Measurements from ENCODE around the gene PHLDA2. TPM values are rescaled to one million over a fixed set of nuclear protein-coding genes. Genes with fewer than 3 reads are reported as not detected.
A peak's percentile ranks its signal among the peaks of the same experiment; 100 is the strongest.

The PHLDA2 gene
- total and polyA plus RNA-seq, 2 donors (not counting 3 experiments of a cell fraction or from before 2014, with no cell fraction given): 38.5 to 44.5 TPM

DNA sequence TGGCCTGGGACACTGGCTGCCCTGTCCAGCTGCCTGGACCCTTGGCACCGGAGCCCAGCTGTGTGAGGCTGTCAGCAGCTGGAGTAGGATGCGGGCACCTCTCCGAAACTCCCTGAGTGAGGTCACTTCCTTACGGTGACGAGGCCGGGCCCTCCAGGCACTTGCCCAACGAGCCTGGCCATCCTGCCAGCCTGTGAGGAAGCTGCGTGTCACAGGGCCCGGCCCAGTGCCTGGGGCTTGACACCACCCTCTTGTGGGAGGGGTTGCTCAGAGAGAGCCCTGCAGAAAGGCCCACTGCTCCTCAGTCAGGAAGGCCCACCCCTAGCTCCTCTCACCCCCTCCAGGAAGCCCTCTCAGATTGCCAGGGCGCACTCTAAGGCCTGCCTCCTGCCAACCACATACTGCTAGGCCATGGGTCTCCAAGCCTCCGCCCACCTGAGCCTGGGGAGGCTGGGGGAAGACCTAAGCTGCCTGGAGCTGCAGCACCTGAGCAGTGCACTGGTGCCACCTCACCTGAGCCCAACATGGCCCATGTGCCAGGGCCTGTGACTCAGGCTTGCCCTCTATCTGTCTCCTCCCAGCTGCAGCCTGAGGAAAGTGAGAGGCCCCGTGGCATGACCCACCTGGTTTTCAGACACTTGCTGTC is 4.3 kb upstream of the PHLDA2 start:
- CTCF ChIA-PET: interaction anchor here (0.7 to 2.0 kb wide), 5 partner anchors 12 to 475 kb away, joined by 3 to 7 read pairs (median 3); no protein-coding TSS in a partner anchor
- TF ChIP-seq MYC (IDR thresholded peaks at IDR 0.05; ENCODE audit: low read depth, low read length): no peak
- TF ChIP-seq JUN (IDR thresholded peaks at IDR 0.05; ENCODE audit: borderline replicate concordance, insufficient read depth, insufficient read length, low read depth): no peak
- no peak for TF ChIP-seq FOS (IDR thresholded peaks at IDR 0.05; ENCODE audit: borderline replicate concordance, insufficient read depth, low read length)
- TF ChIP-seq, protein P1, sequence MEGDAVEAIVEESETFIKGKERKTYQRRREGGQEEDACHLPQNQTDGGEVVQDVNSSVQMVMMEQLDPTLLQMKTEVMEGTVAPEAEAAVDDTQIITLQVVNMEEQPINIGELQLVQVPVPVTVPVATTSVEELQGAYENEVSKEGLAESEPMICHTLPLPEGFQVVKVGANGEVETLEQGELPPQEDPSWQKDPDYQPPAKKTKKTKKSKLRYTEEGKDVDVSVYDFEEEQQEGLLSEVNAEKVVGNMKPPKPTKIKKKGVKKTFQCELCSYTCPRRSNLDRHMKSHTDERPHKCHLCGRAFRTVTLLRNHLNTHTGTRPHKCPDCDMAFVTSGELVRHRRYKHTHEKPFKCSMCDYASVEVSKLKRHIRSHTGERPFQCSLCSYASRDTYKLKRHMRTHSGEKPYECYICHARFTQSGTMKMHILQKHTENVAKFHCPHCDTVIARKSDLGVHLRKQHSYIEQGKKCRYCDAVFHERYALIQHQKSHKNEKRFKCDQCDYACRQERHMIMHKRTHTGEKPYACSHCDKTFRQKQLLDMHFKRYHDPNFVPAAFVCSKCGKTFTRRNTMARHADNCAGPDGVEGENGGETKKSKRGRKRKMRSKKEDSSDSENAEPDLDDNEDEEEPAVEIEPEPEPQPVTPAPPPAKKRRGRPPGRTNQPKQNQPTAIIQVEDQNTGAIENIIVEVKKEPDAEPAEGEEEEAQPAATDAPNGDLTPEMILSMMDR (IDR thresholded peaks at IDR 0.05; ENCODE audit: extremely low read depth in 1 of 2, insufficient read depth in 1 of 2, low read depth in 1 of 2, low read length in 2 of 2): no peak
- no peak for TF ChIP-seq POLR2A (IDR thresholded peaks at IDR 0.05; ENCODE audit: low read depth, low read length)
- TF ChIP-seq, protein P2, sequence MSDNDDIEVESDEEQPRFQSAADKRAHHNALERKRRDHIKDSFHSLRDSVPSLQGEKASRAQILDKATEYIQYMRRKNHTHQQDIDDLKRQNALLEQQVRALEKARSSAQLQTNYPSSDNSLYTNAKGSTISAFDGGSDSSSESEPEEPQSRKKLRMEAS (IDR thresholded peaks at IDR 0.05; ENCODE audit: insufficient read depth, insufficient read length): no peak
- no peak for TF ChIP-seq GATA2 (IDR thresholded peaks at IDR 0.05; ENCODE audit: insufficient read depth, insufficient read length, low read depth, low read length)
- no peak for TF ChIP-seq EZH2 (IDR thresholded peaks at IDR 0.05; ENCODE audit: borderline replicate concordance, low read depth, low read length, severe bottlenecking)
- TF ChIP-seq POLR2AphosphoS5 (IDR thresholded peaks at IDR 0.05; ENCODE audit: insufficient read depth, low read depth, low read length): no peak
- H3K27ac ChIP-seq (ENCODE audit: insufficient read depth, low read depth, low read length): peak overlapping the region; percentile 50
- no peaks in the 10 kb centered on the region for H3K9me1 ChIP-seq (replicated peaks; ENCODE audit: control insufficient read depth, extremely low read depth, insufficient read depth, low read length)
- H3K9me3 ChIP-seq (replicated peaks; ENCODE audit: control insufficient read depth, insufficient read depth, low read length): peaks cover 2% of the 10 kb centered on the region
- H3K9ac ChIP-seq (replicated peaks; ENCODE audit: extremely low read depth, insufficient read depth, low read length): no peak overlapping the region
- peaks cover 22% of the 10 kb centered on the region for H3K4me1 ChIP-seq (ENCODE audit: control insufficient read depth, extremely low read depth, insufficient read depth, low read length)
- no peaks in the 10 kb centered on the region for H4K20me1 ChIP-seq (replicated peaks; ENCODE audit: control insufficient read depth, extremely low read depth, insufficient read depth, low read length)
- no TSS peak for BruUV-seq (replicated peaks)
- dilution Hi-C loops (cut with MboI; ENCODE audit: extremely low pct_ligation_motif_present, low sequenced_read_pairs) (no loop called here), intact Hi-C loops (cut with micrococcal nuclease) (loop anchor here (1.0 to 10.0 kb wide), 5 partner anchors 12 to 711 kb away; partner anchors contain the start of genes ART1, ART5, MRGPRG and OSBPL5)
- H3K36me3 ChIP-seq (ENCODE audit: control insufficient read depth in 2 of 2, extremely low read depth in 1 of 2, insufficient read depth in 2 of 2, low read length in 2 of 2): no peaks in the 10 kb centered on the region
- peak; percentile 66 for DNase-seq (ENCODE audit: low read depth, low spot score)
- no peak overlapping the region for H3K4me3 ChIP-seq (replicated peaks in 1 of 3; ENCODE audit: insufficient read depth in 1 of 3, low read depth in 1 of 3, low read length in 3 of 3)
- H3K4me2 ChIP-seq (ENCODE audit: insufficient read depth, low read length): no peak overlapping the region
- peaks cover 5% of the 10 kb centered on the region for H3K79me2 ChIP-seq (ENCODE audit: control insufficient read depth, insufficient read depth, low read length)
- H3K27me3 ChIP-seq (ENCODE audit: control insufficient read depth in 2 of 2, insufficient read depth in 2 of 2, low read length in 2 of 2): no peaks in the 10 kb centered on the region
- peak; percentile 94 for FAIRE-seq
- no peak overlapping the region for H2AFZ ChIP-seq (ENCODE audit: low read depth, low read length)
- POLR2A ChIA-PET: interaction anchor here (0.6 to 1.7 kb wide), 4 partner anchors 9 to 21 kb away, joined by 3 to 4 read pairs (median 3); no protein-coding TSS in a partner anchor

Data from endothelial cell of umbilical vein (primary cell).